ENCODE measurements around the gene LRRC7.

GRCh38 chr1:70103770-70104169 is 536.0 kb downstream of the LRRC7 start:
- TF ChIP-seq POLR2A (IDR thresholded peaks at IDR 0.05; ENCODE audit: low read depth, low read length) (no peak), POLR2AphosphoS5 (IDR thresholded peaks at IDR 0.05; ENCODE audit: low read depth, low read length) (no peak), TAF1 (IDR thresholded peaks at IDR 0.05; ENCODE audit: borderline replicate concordance, low read depth, low read length) (no peak)

Data from GM12892 (cell line).